A673 (cell line): ENCODE data around the gene SPTA1. TPM values are rescaled to one million over a fixed set of nuclear protein-coding genes. Genes with fewer than 3 reads are reported as not detected.

Experiments
- BruUV-seq: library from RNA; stranded (reverse); fragments of 400-500 nt; replicated peaks from 2 replicates; lab custom pipeline; 2021; lab: Mats Ljungman, UMichigan
- CTCF ChIA-PET: fragments of 300-600 bp; sonication (Branson Sonifier 250); formaldehyde crosslinking; loops from one replicate; lab custom pipeline; 2022; ENCODE audit warnings: antibody characterized with exemption; lab: Charles Lee
- POLR2A ChIA-PET: fragments of 300-600 bp; sonication (Branson Sonifier 250); formaldehyde crosslinking; loops from one replicate; lab custom pipeline; 2022; ENCODE audit warnings: antibody characterized with exemption; ENCODE audit not compliant: low non-redundant PET; lab: Charles Lee
- DNase-seq: peaks from one replicate; pipeline ENCODE4 v3.0.0-alpha.2; 2015; ENCODE audit warnings: low spot score
- H3K27ac ChIP-seq: fragments of 200-600 bp; sonication (generic); 2 replicates; pipeline ENCODE4 v1.5.1; 2016; ENCODE audit warnings: mixed run types, low read depth, mild to moderate bottlenecking, mixed read lengths, antibody characterized with exemption, low read length; ENCODE audit not compliant: poor library complexity, severe bottlenecking
- H3K27me3 ChIP-seq: fragments of 200-600 bp; sonication (generic); replicated peaks from 2 replicates; pipeline ENCODE4 v1.6.1; 2017; ENCODE audit warnings: mixed run types, low read depth, mild to moderate bottlenecking, mixed read lengths, antibody characterized with exemption, low read length; ENCODE audit not compliant: insufficient read depth, poor library complexity
- H3K36me3 ChIP-seq: fragments of 200-600 bp; sonication (generic); 2 replicates; pipeline ENCODE4 v1.6.1; 2016; ENCODE audit warnings: mixed run types, mild to moderate bottlenecking, mixed read lengths, antibody characterized with exemption, low read length; ENCODE audit not compliant: insufficient read depth, poor library complexity, severe bottlenecking
- H3K4me1 ChIP-seq: fragments of 200-600 bp; sonication (generic); 2 replicates; pipeline ENCODE4 v1.6.1; 2017; ENCODE audit warnings: mixed run types, mild to moderate bottlenecking, mixed read lengths, antibody characterized with exemption, low read length; ENCODE audit not compliant: insufficient read depth, poor library complexity, severe bottlenecking
- H3K4me3 ChIP-seq: fragments of 200-600 bp; sonication (generic); 2 replicates; pipeline ENCODE4 v1.5.1; 2016; ENCODE audit warnings: low read depth, mixed run types, mild to moderate bottlenecking, mixed read lengths, low read length; ENCODE audit not compliant: poor library complexity, severe bottlenecking
- H3K9me3 ChIP-seq: fragments of 200-600 bp; sonication (generic); 2 replicates; pipeline ENCODE4 v1.6.1; 2016; ENCODE audit warnings: mixed run types, low read depth, mild to moderate bottlenecking, mixed read lengths, antibody characterized with exemption, low read length; ENCODE audit not compliant: poor library complexity, severe bottlenecking
- CTCF ChIP-seq: fragments of 300-800, 200-600 bp; sonication (generic); conservative IDR thresholded peaks from 2 replicates; pipeline ENCODE4 v1.5.1; 2017; ENCODE audit warnings: low read depth, mild to moderate bottlenecking, antibody characterized with exemption, low read length, moderate library complexity, mixed read lengths
- EZH2 ChIP-seq: fragments of 200-600 bp; sonication (generic); IDR thresholded peaks from 2 replicates; pipeline ENCODE4 v1.6.1; 2017; ENCODE audit warnings: borderline replicate concordance, low read depth, mild to moderate bottlenecking, mixed read lengths, antibody characterized with exemption, low read length; ENCODE audit not compliant: poor library complexity, severe bottlenecking
- intact Hi-C: fragments of 100-400 bp; cut with micrococcal nuclease; formaldehyde crosslinking; loops from one replicate; pipeline ENCODE4 v1.10.0; 2022; ENCODE audit not compliant: unreplicated experiment
- total RNA-seq: library from RNA; stranded (reverse); gene quantifications from 2 replicates; pipeline ENCODE4 v1.2.3, GENCODE V29; 2021

The SPTA1 gene
- total RNA-seq, 1 experiment from 2014 or later, result not detected

GRCh38 chr1:158674302-158674701, 12.2 kb downstream of the SPTA1 start:
- peaks cover 7% of the 10 kb centered on the region for H3K27me3 ChIP-seq
- H3K9me3 ChIP-seq, result no peaks in the 10 kb centered on the region
- TF ChIP-seq EZH2, result no peak
- TF ChIP-seq CTCF, result no peak
- H3K4me3 ChIP-seq, result no peak overlapping the region
- no peak overlapping the region for H3K27ac ChIP-seq
- intact Hi-C loops, result no loop called here
- no TSS peak for BruUV-seq
- H3K4me1 ChIP-seq, result no peaks in the 10 kb centered on the region
- DNase-seq, result no peak
- no peaks in the 10 kb centered on the region for H3K36me3 ChIP-seq
- POLR2A ChIA-PET, result no interaction called here
- CTCF ChIA-PET, result no interaction called here

DNA sequence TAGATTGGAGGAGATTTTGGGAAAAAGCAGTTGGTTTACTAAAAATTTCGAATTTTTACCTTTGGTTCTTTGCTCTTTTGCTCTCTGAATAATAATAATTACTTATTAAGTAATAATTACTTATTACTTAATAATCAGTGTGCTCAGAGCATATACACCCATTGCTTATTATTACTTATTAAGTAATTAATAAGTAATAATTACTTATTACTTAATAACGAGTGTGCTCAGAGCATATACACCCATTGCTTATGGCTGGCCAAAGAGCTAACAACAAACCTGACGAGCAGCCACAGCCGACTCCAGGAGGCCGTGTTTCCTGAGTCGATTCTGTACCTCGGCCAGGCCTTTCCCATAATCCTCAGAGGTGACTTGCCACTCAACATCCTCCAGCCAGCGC, 20.5 kb downstream of the SPTA1 start:
- no TSS peak for BruUV-seq
- no peak for DNase-seq
- TF ChIP-seq CTCF (no peak), EZH2 (no peak)
- H3K36me3 ChIP-seq, result no peaks in the 10 kb centered on the region
- no peaks in the 10 kb centered on the region for H3K4me1 ChIP-seq
- CTCF ChIA-PET, result no interaction called here
- H3K27ac ChIP-seq, result no peak overlapping the region
- no peak overlapping the region for H3K4me3 ChIP-seq
- no peaks in the 10 kb centered on the region for H3K9me3 ChIP-seq
- POLR2A ChIA-PET, result no interaction called here
- peaks cover 27% of the 10 kb centered on the region for H3K27me3 ChIP-seq
- intact Hi-C loops, result no loop called here

GRCh38 chr1:158654571-158654970, 31.9 kb downstream of the SPTA1 start:
- intact Hi-C loops, result no loop called here
- no peak for DNase-seq
- TF ChIP-seq CTCF (no peak), EZH2 (no peak)

More at GRCh38 chr1:158654571-158654970, 31.9 kb downstream of the SPTA1 start:
- POLR2A ChIA-PET, result no interaction called here
- no peaks in the 10 kb centered on the region for H3K4me1 ChIP-seq
- H3K36me3 ChIP-seq, result no peaks in the 10 kb centered on the region
- no peaks in the 10 kb centered on the region for H3K9me3 ChIP-seq
- peaks cover 6% of the 10 kb centered on the region for H3K27me3 ChIP-seq
- no peak overlapping the region for H3K27ac ChIP-seq
- BruUV-seq, result no TSS peak
- CTCF ChIA-PET, result no interaction called here
- no peak overlapping the region for H3K4me3 ChIP-seq
